BLaER1 treated with 17β-estradiol and CSF1 and Interleukin-3, amounts not matched to agents 10 nM and 100 nM (cell line): ENCODE results near the gene SMIM41.

Source experiments
- H3K27ac ChIP-seq, 11 experiments: shearing (Covaris generic); formaldehyde crosslinking; 2 replicates each; pipeline ENCODE4 v1.8.1; 2022
- H3K27me3 ChIP-seq, 11 experiments: shearing (Covaris generic); formaldehyde crosslinking; 2 replicates each; pipeline ENCODE4 v1.8.1; 2022
- H3K36me3 ChIP-seq, 11 experiments: shearing (Covaris generic); formaldehyde crosslinking; 2 replicates each; pipeline ENCODE4 v1.8.1; 2022
- H3K4me1 ChIP-seq, 10 experiments: shearing (Covaris generic); formaldehyde crosslinking; 2 replicates each; pipeline ENCODE4 v1.8.1; 2022
- H3K4me2 ChIP-seq, 11 experiments: shearing (Covaris generic); formaldehyde crosslinking; 2 replicates each; pipeline ENCODE4 v1.8.1; 2022
- H3K4me3 ChIP-seq, 10 experiments: shearing (Covaris generic); formaldehyde crosslinking; 2 replicates each; pipeline ENCODE4 v1.8.1; 2022
- H3K9ac ChIP-seq, 11 experiments: shearing (Covaris generic); formaldehyde crosslinking; 2 replicates each; pipeline ENCODE4 v1.8.1; 2022
- H3K9me3 ChIP-seq, 11 experiments: shearing (Covaris generic); formaldehyde crosslinking; replicated peaks in 1 of 11; 2 replicates each; pipeline ENCODE4 v1.8.1; 2022
- H4K20me1 ChIP-seq, 11 experiments: shearing (Covaris generic); formaldehyde crosslinking; 2 replicates each; pipeline ENCODE4 v1.8.1; 2022
- Cebpa-rat ChIP-seq, 11 experiments: shearing (Covaris generic); IDR thresholded peaks; 2 replicates each; pipeline ENCODE4 v1.8.1; 2022

SMIM41 gene

GRCh38 chr12:52079576-52080402 is at the start of gene SMIM41:
Gene SMIM41, plus strand, starts transcription at chr12:52079704. Its CDS starts 76 bp downstream, at chr12:52079780.
- peak within 1 kb of the TSS; percentile 82 to 95 (median 87) for H3K4me2 ChIP-seq
- H3K27me3 ChIP-seq = no peaks in the 10 kb centered on the region
- H4K20me1 ChIP-seq = peaks cover 34 to 84% (median 82%) of the 10 kb centered on the region in 11 experiments; a peak in 21 of 22 replicates
- TF ChIP-seq Cebpa-rat (IDR thresholded peaks at IDR 0.05) = no peak
- no peaks in the 10 kb centered on the region for H3K9me3 ChIP-seq
- H3K36me3 ChIP-seq = peaks cover 47 to 54% (median 52%) of the 10 kb centered on the region in 11 experiments
- H3K4me3 ChIP-seq = no peak within 1 kb of the TSS; a peak in 1 of 20 replicates
- H3K27ac ChIP-seq = peak within 1 kb of the TSS in 7 of 11 experiments; percentile 30 to 63 (median 52); a peak in 10 of 22 replicates
- peaks cover 44 to 88% (median 78%) of the 10 kb centered on the region in 10 experiments for H3K4me1 ChIP-seq
- peak within 1 kb of the TSS in 10 of 11 experiments; percentile 37 to 62 (median 54); a peak in 18 of 22 replicates for H3K9ac ChIP-seq

- Histone ChIP-seq H3K27ac (peak overlapping the region in 2 of 11 experiments; percentile 32 to 33; a peak in 2 of 22 replicates), H4K20me1 (peaks cover 0 to 7% (median 0%) of the 10 kb centered on the region in 11 experiments; a peak in 1 of 22 replicates), H3K36me3 (no peaks in the 10 kb centered on the region), H3K4me1 (peaks cover 28 to 86% (median 79%) of the 10 kb centered on the region in 10 experiments), H3K4me3 (peak overlapping the region in 6 of 10 experiments; percentile 10 to 36 (median 29); a peak in 8 of 20 replicates), H3K9me3 (no peaks in the 10 kb centered on the region), H3K9ac (peak overlapping the region in 3 of 11 experiments; percentile 4 to 31 (median 20); a peak in 1 of 22 replicates), H3K27me3 (peaks cover 0 to 8% (median 0%) of the 10 kb centered on the region in 11 experiments; a peak in 2 of 22 replicates), H3K4me2 (peak overlapping the region; percentile 58 to 100 (median 91))
- TF ChIP-seq Cebpa-rat (IDR thresholded peaks at IDR 0.05) = no peak
These were observed 47.1 kb upstream of the SMIM41 start for GRCh38 chr12:52032446-52032803.

DNA sequence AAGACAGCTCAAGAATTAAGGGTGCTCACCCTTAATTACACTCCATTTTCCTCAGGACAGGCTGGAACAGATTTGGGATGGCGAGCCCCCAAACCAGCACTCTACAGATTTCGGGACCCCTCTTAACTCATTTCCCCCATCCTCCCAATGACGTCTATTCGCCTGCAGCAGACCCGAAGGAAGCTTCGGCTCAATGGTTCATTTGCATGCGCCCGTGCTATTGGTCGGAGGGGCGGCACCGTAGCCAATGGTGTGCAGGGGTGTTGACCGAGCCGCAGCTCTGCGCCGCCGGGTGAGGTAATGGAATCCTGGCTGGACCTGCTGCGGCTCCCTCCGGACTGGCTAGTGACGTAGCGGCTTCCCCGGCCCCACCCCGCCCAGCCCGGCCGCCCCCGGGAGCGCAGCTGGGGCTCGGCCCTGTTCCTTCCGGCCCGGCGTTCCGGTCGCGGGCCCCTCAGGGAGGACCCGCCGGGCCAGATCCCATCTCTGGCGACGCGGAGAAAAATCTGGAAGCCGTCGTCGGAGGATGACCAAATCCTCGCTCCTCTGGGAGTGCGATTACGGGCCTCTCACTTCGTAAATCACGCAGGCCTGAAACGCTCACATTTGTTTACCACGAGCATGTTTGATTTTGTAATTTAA is 46.6 kb upstream of the SMIM41 start:
- Histone ChIP-seq H3K9ac (peak overlapping the region; percentile 55 to 83 (median 75); a peak in 21 of 22 replicates), H3K9me3 (no peaks in the 10 kb centered on the region), H3K4me3 (peak overlapping the region; percentile 26 to 63 (median 49); a peak in 19 of 20 replicates), H4K20me1 (peaks cover 0 to 7% (median 0%) of the 10 kb centered on the region in 11 experiments; a peak in 1 of 22 replicates), H3K27ac (peak overlapping the region; percentile 68 to 90 (median 83)), H3K4me2 (peak overlapping the region; percentile 85 to 100 (median 99)), H3K4me1 (peaks cover 28 to 86% (median 78%) of the 10 kb centered on the region in 10 experiments), H3K27me3 (peaks cover 0 to 8% (median 0%) of the 10 kb centered on the region in 11 experiments; a peak in 2 of 22 replicates), H3K36me3 (no peaks in the 10 kb centered on the region)
- no peak for TF ChIP-seq Cebpa-rat (IDR thresholded peaks at IDR 0.05)

- TF ChIP-seq Cebpa-rat (IDR thresholded peaks at IDR 0.05) = no peak
- Histone ChIP-seq H3K9me3 (no peaks in the 10 kb centered on the region), H3K4me3 (peak overlapping the region; percentile 26 to 63 (median 49); a peak in 18 of 20 replicates), H3K36me3 (no peaks in the 10 kb centered on the region), H3K27ac (peak overlapping the region; percentile 68 to 90 (median 83)), H3K27me3 (peaks cover 0 to 8% (median 0%) of the 10 kb centered on the region in 11 experiments; a peak in 2 of 22 replicates), H3K4me2 (peak overlapping the region; percentile 85 to 100 (median 99)), H4K20me1 (peaks cover 0 to 7% (median 3%) of the 10 kb centered on the region in 11 experiments; a peak in 4 of 22 replicates), H3K4me1 (peaks cover 35 to 92% (median 85%) of the 10 kb centered on the region in 10 experiments), H3K9ac (peak overlapping the region; percentile 55 to 83 (median 75); a peak in 21 of 22 replicates)
These were observed 45.9 kb upstream of the SMIM41 start for GRCh38 chr12:52033446-52034140.

- Histone ChIP-seq H3K36me3 (no peaks in the 10 kb centered on the region), H3K4me3 (no peak overlapping the region), H3K27me3 (peaks cover 0 to 8% (median 0%) of the 10 kb centered on the region in 11 experiments; a peak in 2 of 22 replicates), H3K27ac (no peak overlapping the region), H3K4me1 (peaks cover 41 to 93% (median 84%) of the 10 kb centered on the region in 10 experiments), H3K9ac (0 out of 22 replicates have a peak overlapping the region, but pooled peaks of 1 of the 11 experiments have one; percentile 11), H4K20me1 (peaks cover 0 to 21% (median 5%) of the 10 kb centered on the region in 11 experiments; a peak in 5 of 22 replicates), H3K9me3 (no peaks in the 10 kb centered on the region), H3K4me2 (peak overlapping the region; percentile 85 to 100 (median 99); a peak in 20 of 22 replicates)
- TF ChIP-seq Cebpa-rat (IDR thresholded peaks at IDR 0.05) = no peak
These were observed 44.3 kb upstream of the SMIM41 start for GRCh38 chr12:52035190-52035589.

GRCh38 chr12:52035926-52036325 is 43.6 kb upstream of the SMIM41 start:
- Histone ChIP-seq H3K4me2 (peak overlapping the region; percentile 97 to 100 (median 99)), H3K9me3 (no peaks in the 10 kb centered on the region), H3K4me3 (no peak overlapping the region), H3K27ac (peak overlapping the region in 5 of 11 experiments; percentile 60 to 80 (median 68); a peak in 6 of 22 replicates), H3K4me1 (peaks cover 41 to 93% (median 84%) of the 10 kb centered on the region in 10 experiments), H3K9ac (peak overlapping the region in 2 of 11 experiments; percentile 86 to 92; a peak in 4 of 22 replicates), H3K36me3 (no peaks in the 10 kb centered on the region), H3K27me3 (peaks cover 0 to 8% (median 0%) of the 10 kb centered on the region in 11 experiments; a peak in 2 of 22 replicates), H4K20me1 (peaks cover 0 to 28% (median 6%) of the 10 kb centered on the region in 11 experiments; a peak in 5 of 22 replicates)
- no peak for TF ChIP-seq Cebpa-rat (IDR thresholded peaks at IDR 0.05)

- Histone ChIP-seq H3K4me1 (peaks cover 47 to 94% (median 86%) of the 10 kb centered on the region in 10 experiments), H3K36me3 (no peaks in the 10 kb centered on the region), H3K9me3 (no peaks in the 10 kb centered on the region), H3K4me2 (peak overlapping the region; percentile 97 to 100 (median 99)), H3K9ac (peak overlapping the region in 9 of 11 experiments; percentile 27 to 92 (median 74); a peak in 15 of 22 replicates), H3K27ac (peak overlapping the region; percentile 24 to 80 (median 61); a peak in 19 of 22 replicates), H3K4me3 (peak overlapping the region; percentile 64 to 82 (median 72)), H3K27me3 (peaks cover 0 to 8% (median 0%) of the 10 kb centered on the region in 11 experiments; a peak in 2 of 22 replicates), H4K20me1 (peaks cover 0 to 36% (median 6%) of the 10 kb centered on the region in 11 experiments; a peak in 5 of 22 replicates)
- TF ChIP-seq Cebpa-rat (IDR thresholded peaks at IDR 0.05) = no peak
These were observed 42.8 kb upstream of the SMIM41 start for GRCh38 chr12:52036587-52037171.
